K562 (cell line): ENCODE data around the gene KRT16. TPM values are rescaled to one million over a fixed set of nuclear protein-coding genes. Genes with fewer than 3 reads are reported as not detected.

Source experiments
- ATAC-seq: fragments of 200-7000 bp; cut with Tn5 transposase; 3 replicates; pipeline ENCODE4 v1.9.1; 2020; ENCODE audit warnings: moderate library complexity
- BruUV-seq: library from RNA; stranded (reverse); fragments of 400-500 nt; replicated peaks from 2 replicates; lab custom pipeline; 2021; lab: Mats Ljungman, UMichigan
- CTCF ChIA-PET: fragments of 300-600 bp; formaldehyde crosslinking; extraction: SDS; loops from one replicate; lab custom pipeline; 2021; ENCODE audit warnings: low intra/inter-chr PET ratio; lab: Yijun Ruan, JAX
- POLR2A ChIA-PET: fragments of 300-600, 350-650 bp; sonication (Branson Sonifier 250); formaldehyde crosslinking; extraction: SDS; loops from one replicate; lab custom pipeline; 2021; ENCODE audit warnings: antibody characterized with exemption, inconsistent platforms; lab: Yijun Ruan, JAX
- DNase-seq, 4 experiments: peaks; one replicate each; pipeline versions ENCODE4 v3.0.0 to v3.0.0-alpha.2; 2011 to 2018; ENCODE audit warnings: low spot score in 3 of 4, mixed read lengths in 3 of 4; ENCODE audit errors: extremely low read depth in 1 of 4
- FAIRE-seq: peaks from 2 replicates; lab custom pipeline; 2011; peaks lifted over from hg19 to GRCh38; lab: Jason Lieb, UNC
- H2AFZ ChIP-seq: 2 replicates; pipeline ENCODE4 v1.6.0; 2011; ENCODE audit warnings: low read depth, low read length, control low read depth, inconsistent platforms
- H3K27ac ChIP-seq: fragments of 200-600 bp; 3 replicates; pipeline ENCODE4 v1.8.0; 2011; ENCODE audit warnings: low read depth, mild to moderate bottlenecking, control low read depth, inconsistent platforms, low read length, moderate library complexity, mixed read lengths; ENCODE audit errors: extremely low read depth
- H3K27me3 ChIP-seq, 2 experiments: fragments of 300-600 bp in 1 of 2; 2 replicates in 1 of 2; 3 replicates in 1 of 2; pipeline versions ENCODE4 v1.6.0 to v1.8.0; 2011; ENCODE audit warnings: inconsistent platforms in 2 of 2, low read length in 2 of 2, mild to moderate bottlenecking in 1 of 2, mixed read lengths in 1 of 2, moderate library complexity in 1 of 2; ENCODE audit not compliant: control insufficient read depth in 2 of 2, insufficient read depth in 2 of 2
- H3K36me3 ChIP-seq: fragments of 300-600 bp; 3 replicates; pipeline ENCODE4 v1.8.0; 2011; ENCODE audit warnings: mild to moderate bottlenecking, low read length, inconsistent platforms; ENCODE audit not compliant: control insufficient read depth, insufficient read depth
- H3K4me1 ChIP-seq, 2 experiments: fragments of 200-600 bp in 1 of 2; replicated peaks in 1 of 2; 2 replicates in 1 of 2; 3 replicates in 1 of 2; pipeline versions ENCODE4 v1.5.1 to v1.8.0; 2011; ENCODE audit warnings: inconsistent platforms in 2 of 2, low read length in 2 of 2, mild to moderate bottlenecking in 1 of 2, mixed read lengths in 1 of 2, moderate library complexity in 1 of 2; ENCODE audit not compliant: control insufficient read depth in 2 of 2, insufficient read depth in 2 of 2
- H3K4me2 ChIP-seq: 2 replicates; pipeline ENCODE4 v1.6.1; 2011; ENCODE audit warnings: low read length, control low read depth, inconsistent platforms, mixed read lengths; ENCODE audit not compliant: insufficient read depth
- H3K4me3 ChIP-seq: fragments of 200-600 bp; sonication (generic), shearing (Covaris generic); 2 replicates; pipeline ENCODE4 v1.5.1; 2016; ENCODE audit warnings: control low read depth, inconsistent platforms
- H3K79me2 ChIP-seq: fragments of 200-600 bp; 3 replicates; pipeline ENCODE4 v1.8.0; 2011; ENCODE audit warnings: low read length, inconsistent platforms; ENCODE audit not compliant: control insufficient read depth, insufficient read depth
- H3K9ac ChIP-seq, 2 experiments: 2 replicates each; pipeline versions ENCODE4 v1.6.0 to v1.6.1; 2011; ENCODE audit warnings: low read depth in 2 of 2, low read length in 2 of 2, control low read depth in 1 of 2, inconsistent platforms in 1 of 2, mild to moderate bottlenecking in 1 of 2, mixed read lengths in 1 of 2; ENCODE audit not compliant: insufficient read depth in 1 of 2
- H3K9me1 ChIP-seq: one replicate; pipeline ENCODE4 v1.6.0; 2011; ENCODE audit warnings: inconsistent platforms, mild to moderate bottlenecking, low read length, moderate library complexity; ENCODE audit not compliant: control insufficient read depth, insufficient read depth
- H3K9me3 ChIP-seq: replicated peaks from 2 replicates; pipeline ENCODE4 v1.5.1; 2011; ENCODE audit warnings: low read depth, low read length, inconsistent platforms; ENCODE audit not compliant: control insufficient read depth, insufficient read depth
- H4K20me1 ChIP-seq: replicated peaks from 2 replicates; pipeline ENCODE4 v1.6.1; 2011; ENCODE audit warnings: low read length, inconsistent platforms, mixed read lengths; ENCODE audit not compliant: control insufficient read depth, insufficient read depth
- COPS2 ChIP-seq: fragments of 450-650 bp; conservative IDR thresholded peaks from 2 replicates; pipeline ENCODE4 v1.6.1; 2016; ENCODE audit warnings: mild to moderate bottlenecking, moderate library complexity
- FOXK2 ChIP-seq, 2 experiments: fragments of 450-650 bp; IDR thresholded peaks in 1 of 2; conservative IDR thresholded peaks in 1 of 2; 2 replicates each; pipeline ENCODE4 v1.6.1; 2016; ENCODE audit warnings: low read depth in 2 of 2, mild to moderate bottlenecking in 1 of 2
- HMGN3 ChIP-seq: IDR thresholded peaks from 2 replicates; pipeline ENCODE4 v1.6.1; 2011; ENCODE audit warnings: borderline replicate concordance, low read depth, mild to moderate bottlenecking, mixed read lengths, low read length; ENCODE audit not compliant: insufficient read length; ENCODE audit errors: extremely low read depth
- HNRNPL ChIP-seq: fragments of 200-400 bp; formaldehyde crosslinking; IDR thresholded peaks from 2 replicates; pipeline ENCODE4 v1.6.1; 2017; ENCODE audit warnings: low read depth, mild to moderate bottlenecking, low read length
- KLF10 ChIP-seq: fragments of 250-450 bp; sonication (Bioruptor Pico); IDR thresholded peaks from 2 replicates; pipeline ENCODE4 v1.6.1; 2021; ENCODE audit warnings: matching md5 sums
- NCOR1 ChIP-seq: fragments of 450-650 bp; IDR thresholded peaks from 2 replicates; pipeline ENCODE4 v1.6.1; 2016; ENCODE audit warnings: mild to moderate bottlenecking, moderate library complexity
- NFYB ChIP-seq: IDR thresholded peaks from 2 replicates; pipeline ENCODE4 v1.6.1; 2011; ENCODE audit warnings: mild to moderate bottlenecking, moderate library complexity; ENCODE audit not compliant: insufficient read length; ENCODE audit errors: extremely low read depth
- PTRF ChIP-seq: fragments of 450-650 bp; IDR thresholded peaks from 2 replicates; pipeline ENCODE4 v1.6.1; 2016; ENCODE audit warnings: mild to moderate bottlenecking, missing genetic modification characterization, missing compliant biosample characterization
- RAD51 ChIP-seq: fragments of 450-650 bp; IDR thresholded peaks from 2 replicates; pipeline ENCODE4 v1.7.1; 2016; ENCODE audit warnings: low read depth, mild to moderate bottlenecking, borderline replicate concordance
- RB1 ChIP-seq: fragments of 450-650 bp; IDR thresholded peaks from 2 replicates; pipeline ENCODE4 v1.6.1; 2017; ENCODE audit warnings: low read depth, mild to moderate bottlenecking
- RHOXF2B ChIP-seq: fragments of 250-450 bp; sonication (Bioruptor Pico); conservative IDR thresholded peaks from 2 replicates; pipeline ENCODE4 v1.5.1; 2021
- SIN3B ChIP-seq: fragments of 450-650 bp; IDR thresholded peaks from 2 replicates; pipeline ENCODE4 v1.6.1; 2017; ENCODE audit warnings: low read depth, mild to moderate bottlenecking, moderate library complexity
- SRSF3 ChIP-seq: fragments of 200-400 bp; formaldehyde crosslinking; IDR thresholded peaks from 2 replicates; pipeline ENCODE4 v1.6.1; 2016; ENCODE audit warnings: mild to moderate bottlenecking, low read length, moderate library complexity; ENCODE audit not compliant: insufficient read depth
- TEAD1 ChIP-seq, 2 experiments: fragments of 450-650 bp in 1 of 2; sonication (generic) in 1 of 2; formaldehyde crosslinking; IDR thresholded peaks; 2 replicates each; pipeline versions ENCODE4 v1.4.0 to v1.8.0; 2020 to 2022; ENCODE audit warnings: mild to moderate bottlenecking in 2 of 2, missing genetic modification reagents in 1 of 2
- ZFP36 ChIP-seq: fragments of 150-350 bp; IDR thresholded peaks from 2 replicates; pipeline ENCODE4 v1.6.1; 2018; ENCODE audit warnings: low read length, low read depth; ENCODE audit not compliant: partially characterized antibody
- ZNF3 ChIP-seq: fragments of 250-450 bp; sonication (Bioruptor Pico); IDR thresholded peaks from 2 replicates; pipeline ENCODE4 v1.5.0; 2021; ENCODE audit warnings: mild to moderate bottlenecking, moderate library complexity
- WGBS: fragments of 100-300 bp; shearing (Covaris generic); methylation state at CpG from one replicate; pipeline ENCODE4 v1.1.6; 2016; ENCODE audit warnings: low coverage, mixed read lengths; ENCODE audit not compliant: insufficient coverage; ENCODE audit errors: missing lambda C conversion rate; 5-methylcytosine and 5-hydroxymethylcytosine counted together
- in situ Hi-C: fragments of 300-500 bp; cut with MboI; formaldehyde crosslinking; loops from 4 replicates; pipeline ENCODE4 v1.15.0; 2018; ENCODE audit warnings: inconsistent platforms, mixed read lengths
- intact Hi-C: fragments of 100-400 bp; cut with micrococcal nuclease; formaldehyde crosslinking; loops from 2 replicates; pipeline ENCODE4 v1.14.2; 2022
- polyA plus RNA-seq, 8 experiments: library from polyadenylated mRNA; depleted of rRNA in 4 of 8; stranded (reverse) in 5 of 8; unstranded in 3 of 8; fragments of >200 nt; fragmentation: Nextera tagmentation in 2 of 8; fragmentation: Illumina TruSeq in 1 of 8; extraction: Ambion mirVana in 2 of 8; extraction: Trizol in 1 of 8; gene quantifications; 2 replicates each; pipeline versions ENCODE4 v1.2.1 to v1.2.3, GENCODE V29; 2011 to 2014; ENCODE audit warnings: inconsistent platforms in 1 of 8, missing spikeins in 1 of 8
- total RNA-seq, 7 experiments: library from RNA; depleted of rRNA in 6 of 7; stranded (reverse); fragments of >200 nt in 6 of 7; fragmentation: Illumina TruSeq in 2 of 7; extraction: Trizol in 2 of 7; gene quantifications; 2 replicates each; pipeline versions ENCODE4 v1.2.1 to v1.2.3, GENCODE V29; 2011 to 2021; ENCODE audit warnings: low replicate concordance in 1 of 7
- TF ChIP-seq, protein P1 (sequence below): fragments of 250-450 bp; sonication (Bioruptor Pico); IDR thresholded peaks from 2 replicates; pipeline ENCODE4 v1.4.0; 2020; ENCODE audit warnings: mild to moderate bottlenecking, moderate library complexity, borderline replicate concordance
- TF ChIP-seq, protein P2 (sequence below): fragments of 250-450 bp; sonication (Bioruptor Pico); IDR thresholded peaks from 2 replicates; pipeline ENCODE4 v1.5.0; 2020; ENCODE audit warnings: mild to moderate bottlenecking, borderline replicate concordance

The KRT16 gene
- total and polyA plus RNA-seq, 9 of the 15 experiments (the other 6 are each of a cell fraction or from before 2014, with no cell fraction given) = 0.04 TPM; not detected in 8

GRCh38 chr17:41615454-41615853, 2.9 kb upstream of the KRT16 start:
- CTCF ChIA-PET = no interaction called here
- H3K9me1 ChIP-seq = no peaks in the 10 kb centered on the region
- no peak overlapping the region for H3K4me2 ChIP-seq
- no peaks in the 10 kb centered on the region for H3K36me3 ChIP-seq
- intact Hi-C loops = no loop called here
- H3K9me3 ChIP-seq = no peaks in the 10 kb centered on the region
- WGBS = 0% methylated on average over 3 of the region's 7 CpGs
- H3K27me3 ChIP-seq = peaks cover 10 to 46% of the 10 kb centered on the region in 2 experiments
- no peaks in the 10 kb centered on the region; a peak in 1 of 5 replicates for H3K4me1 ChIP-seq
- POLR2A ChIA-PET = no interaction called here
- TF ChIP-seq NFYB (no peak), KLF10 (CRISPR knock-in tag) (no peak), NCOR1 (no peak), SIN3B (no peak), TEAD1 (CRISPR knock-in tag; IDR thresholded peaks at IDR 0.05) (no peak), PTRF (no peak), COPS2 (no peak), RAD51 (no peak), SRSF3 (no peak), HMGN3 (no peak), HNRNPL (no peak), ZNF3 (CRISPR knock-in tag) (no peak), FOXK2 (conservative IDR thresholded peaks at IDR 0.05 in 1 of 2, IDR thresholded peaks at IDR 0.05 in 1 of 2; ENCODE audit: low read depth in 2 of 2) (no peak), RHOXF2B (CRISPR knock-in tag) (no peak), RB1 (no peak), ZFP36 (no peak)
- TF ChIP-seq, protein P1, sequence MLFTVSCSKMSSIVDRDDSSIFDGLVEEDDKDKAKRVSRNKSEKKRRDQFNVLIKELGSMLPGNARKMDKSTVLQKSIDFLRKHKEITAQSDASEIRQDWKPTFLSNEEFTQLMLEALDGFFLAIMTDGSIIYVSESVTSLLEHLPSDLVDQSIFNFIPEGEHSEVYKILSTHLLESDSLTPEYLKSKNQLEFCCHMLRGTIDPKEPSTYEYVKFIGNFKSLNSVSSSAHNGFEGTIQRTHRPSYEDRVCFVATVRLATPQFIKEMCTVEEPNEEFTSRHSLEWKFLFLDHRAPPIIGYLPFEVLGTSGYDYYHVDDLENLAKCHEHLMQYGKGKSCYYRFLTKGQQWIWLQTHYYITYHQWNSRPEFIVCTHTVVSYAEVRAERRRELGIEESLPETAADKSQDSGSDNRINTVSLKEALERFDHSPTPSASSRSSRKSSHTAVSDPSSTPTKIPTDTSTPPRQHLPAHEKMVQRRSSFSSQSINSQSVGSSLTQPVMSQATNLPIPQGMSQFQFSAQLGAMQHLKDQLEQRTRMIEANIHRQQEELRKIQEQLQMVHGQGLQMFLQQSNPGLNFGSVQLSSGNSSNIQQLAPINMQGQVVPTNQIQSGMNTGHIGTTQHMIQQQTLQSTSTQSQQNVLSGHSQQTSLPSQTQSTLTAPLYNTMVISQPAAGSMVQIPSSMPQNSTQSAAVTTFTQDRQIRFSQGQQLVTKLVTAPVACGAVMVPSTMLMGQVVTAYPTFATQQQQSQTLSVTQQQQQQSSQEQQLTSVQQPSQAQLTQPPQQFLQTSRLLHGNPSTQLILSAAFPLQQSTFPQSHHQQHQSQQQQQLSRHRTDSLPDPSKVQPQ (CRISPR knock-in tag) = no peak
- TF ChIP-seq, protein P2, sequence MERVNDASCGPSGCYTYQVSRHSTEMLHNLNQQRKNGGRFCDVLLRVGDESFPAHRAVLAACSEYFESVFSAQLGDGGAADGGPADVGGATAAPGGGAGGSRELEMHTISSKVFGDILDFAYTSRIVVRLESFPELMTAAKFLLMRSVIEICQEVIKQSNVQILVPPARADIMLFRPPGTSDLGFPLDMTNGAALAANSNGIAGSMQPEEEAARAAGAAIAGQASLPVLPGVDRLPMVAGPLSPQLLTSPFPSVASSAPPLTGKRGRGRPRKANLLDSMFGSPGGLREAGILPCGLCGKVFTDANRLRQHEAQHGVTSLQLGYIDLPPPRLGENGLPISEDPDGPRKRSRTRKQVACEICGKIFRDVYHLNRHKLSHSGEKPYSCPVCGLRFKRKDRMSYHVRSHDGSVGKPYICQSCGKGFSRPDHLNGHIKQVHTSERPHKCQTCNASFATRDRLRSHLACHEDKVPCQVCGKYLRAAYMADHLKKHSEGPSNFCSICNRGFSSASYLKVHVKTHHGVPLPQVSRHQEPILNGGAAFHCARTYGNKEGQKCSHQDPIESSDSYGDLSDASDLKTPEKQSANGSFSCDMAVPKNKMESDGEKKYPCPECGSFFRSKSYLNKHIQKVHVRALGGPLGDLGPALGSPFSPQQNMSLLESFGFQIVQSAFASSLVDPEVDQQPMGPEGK (CRISPR knock-in tag) = no peak
- H3K4me3 ChIP-seq = no peak overlapping the region
- no peak overlapping the region for H3K9ac ChIP-seq
- no TSS peak for BruUV-seq
- no peak for DNase-seq
- H4K20me1 ChIP-seq = 0 out of 2 replicates have a peak, but pooled peaks cover 2% of the 10 kb centered on the region
- no peak overlapping the region for H2AFZ ChIP-seq
- in situ Hi-C loops = no loop called here
- no peak overlapping the region for H3K27ac ChIP-seq
- H3K79me2 ChIP-seq = no peaks in the 10 kb centered on the region
- no peak for FAIRE-seq
- ATAC-seq = no peak
